ENCODE results near the gene BCO1.

GRCh38 chr16:81293909-81294802 is 55.7 kb downstream of the BCO1 start:
- TF ChIP-seq CREB5 (CRISPR knock-in tag; IDR thresholded peaks at IDR 0.05; ENCODE audit: low read depth) (no peak), ZNF8 (CRISPR knock-in tag; IDR thresholded peaks at IDR 0.05) (no peak)
